ENCODE results near the gene NISCH.

The NISCH gene

GRCh38 chr3:52503788-52504424 lies 48.5 kb downstream of the NISCH start:
- H3K36me3 ChIP-seq (ENCODE audit: control insufficient read depth, low read length), result no peaks in the 10 kb centered on the region
- TF ChIP-seq EZH2phosphoT487 (IDR thresholded peaks at IDR 0.05; ENCODE audit: borderline replicate concordance, low read length), result no peak
- TF ChIP-seq, protein P1, sequence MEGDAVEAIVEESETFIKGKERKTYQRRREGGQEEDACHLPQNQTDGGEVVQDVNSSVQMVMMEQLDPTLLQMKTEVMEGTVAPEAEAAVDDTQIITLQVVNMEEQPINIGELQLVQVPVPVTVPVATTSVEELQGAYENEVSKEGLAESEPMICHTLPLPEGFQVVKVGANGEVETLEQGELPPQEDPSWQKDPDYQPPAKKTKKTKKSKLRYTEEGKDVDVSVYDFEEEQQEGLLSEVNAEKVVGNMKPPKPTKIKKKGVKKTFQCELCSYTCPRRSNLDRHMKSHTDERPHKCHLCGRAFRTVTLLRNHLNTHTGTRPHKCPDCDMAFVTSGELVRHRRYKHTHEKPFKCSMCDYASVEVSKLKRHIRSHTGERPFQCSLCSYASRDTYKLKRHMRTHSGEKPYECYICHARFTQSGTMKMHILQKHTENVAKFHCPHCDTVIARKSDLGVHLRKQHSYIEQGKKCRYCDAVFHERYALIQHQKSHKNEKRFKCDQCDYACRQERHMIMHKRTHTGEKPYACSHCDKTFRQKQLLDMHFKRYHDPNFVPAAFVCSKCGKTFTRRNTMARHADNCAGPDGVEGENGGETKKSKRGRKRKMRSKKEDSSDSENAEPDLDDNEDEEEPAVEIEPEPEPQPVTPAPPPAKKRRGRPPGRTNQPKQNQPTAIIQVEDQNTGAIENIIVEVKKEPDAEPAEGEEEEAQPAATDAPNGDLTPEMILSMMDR (IDR thresholded peaks at IDR 0.05; ENCODE audit: low read depth, low read length, poor library complexity, severe bottlenecking), result no peak
- H3K27ac ChIP-seq (ENCODE audit: low read depth, low read length), result no peak overlapping the region
- no peaks in the 10 kb centered on the region for H4K20me1 ChIP-seq (ENCODE audit: control insufficient read depth, insufficient read depth, low read depth, low read length)
- H3K4me3 ChIP-seq (ENCODE audit: low read length), result no peak overlapping the region
- H3K4me1 ChIP-seq (ENCODE audit: control insufficient read depth, low read length), result no peaks in the 10 kb centered on the region
- no peaks in the 10 kb centered on the region for H3K9me2 ChIP-seq (replicated peaks; ENCODE audit: control insufficient read depth, low read length)
- no peaks in the 10 kb centered on the region for H3K9me3 ChIP-seq (ENCODE audit: control insufficient read depth, insufficient read depth, low read length)
- no peaks in the 10 kb centered on the region for H3F3A ChIP-seq (ENCODE audit: control insufficient read depth, insufficient read depth)
- H3K27me3 ChIP-seq (ENCODE audit: control insufficient read depth, low read length), result no peaks in the 10 kb centered on the region; the same call in 1 of the 2 replicates
- no peaks in the 10 kb centered on the region for H3K79me2 ChIP-seq (ENCODE audit: control insufficient read depth, low read length)
- H3K4me2 ChIP-seq (ENCODE audit: low read length), result no peak overlapping the region

- H3K36me3 ChIP-seq (ENCODE audit: control insufficient read depth, low read length), result no peaks in the 10 kb centered on the region
- no peak overlapping the region for H3K4me2 ChIP-seq (ENCODE audit: low read length)
- H4K20me1 ChIP-seq (ENCODE audit: control insufficient read depth, insufficient read depth, low read depth, low read length), result no peaks in the 10 kb centered on the region
- H3K4me1 ChIP-seq (ENCODE audit: control insufficient read depth, low read length), result no peaks in the 10 kb centered on the region
- TF ChIP-seq, protein P1 (IDR thresholded peaks at IDR 0.05; ENCODE audit: low read depth, low read length, poor library complexity, severe bottlenecking), result no peak
- TF ChIP-seq EZH2phosphoT487 (IDR thresholded peaks at IDR 0.05; ENCODE audit: borderline replicate concordance, low read length), result no peak
- no peaks in the 10 kb centered on the region for H3K9me2 ChIP-seq (replicated peaks; ENCODE audit: control insufficient read depth, low read length)
- H3F3A ChIP-seq (ENCODE audit: control insufficient read depth, insufficient read depth), result no peaks in the 10 kb centered on the region
- H3K4me3 ChIP-seq (ENCODE audit: low read length), result no peak overlapping the region
- no peak overlapping the region for H3K27ac ChIP-seq (ENCODE audit: low read depth, low read length)
- no peaks in the 10 kb centered on the region for H3K27me3 ChIP-seq (ENCODE audit: control insufficient read depth, low read length)
- H3K79me2 ChIP-seq (ENCODE audit: control insufficient read depth, low read length), result no peaks in the 10 kb centered on the region
- H3K9me3 ChIP-seq (ENCODE audit: control insufficient read depth, insufficient read depth, low read length), result no peaks in the 10 kb centered on the region
Measured at GRCh38 chr3:52504977-52505376, 49.6 kb downstream of the NISCH start.

- Histone ChIP-seq H3K36me3 (ENCODE audit: control insufficient read depth, low read length) (no peaks in the 10 kb centered on the region), H3K4me3 (ENCODE audit: low read length) (no peak overlapping the region), H3K4me1 (ENCODE audit: control insufficient read depth, low read length) (no peaks in the 10 kb centered on the region), H3K79me2 (ENCODE audit: control insufficient read depth, low read length) (no peaks in the 10 kb centered on the region), H3K27ac (ENCODE audit: low read depth, low read length) (no peak overlapping the region), H3K9me2 (replicated peaks; ENCODE audit: control insufficient read depth, low read length) (no peaks in the 10 kb centered on the region), H4K20me1 (ENCODE audit: control insufficient read depth, insufficient read depth, low read depth, low read length) (no peaks in the 10 kb centered on the region), H3K9me3 (ENCODE audit: control insufficient read depth, insufficient read depth, low read length) (no peaks in the 10 kb centered on the region), H3K27me3 (ENCODE audit: control insufficient read depth, low read length) (no peaks in the 10 kb centered on the region), H3K4me2 (ENCODE audit: low read length) (no peak overlapping the region), H3F3A (ENCODE audit: control insufficient read depth, insufficient read depth) (no peaks in the 10 kb centered on the region)
- TF ChIP-seq, protein P1 (IDR thresholded peaks at IDR 0.05; ENCODE audit: low read depth, low read length, poor library complexity, severe bottlenecking), result no peak
- no peak for TF ChIP-seq EZH2phosphoT487 (IDR thresholded peaks at IDR 0.05; ENCODE audit: borderline replicate concordance, low read length)
Measured at GRCh38 chr3:52506266-52506966, 51.0 kb downstream of the NISCH start.

All from DOHH2 (cell line).